Activated gamma-delta T cell (primary cell): ENCODE data around the gene CNIH2.
"Not testable (repeated sequence)": the region's sequence is repeated elsewhere in the genome, so short reads cannot be mapped to it uniquely, and the experiment has no call there.

Experiments used
- DNase-seq: peaks from one replicate; lab custom pipeline; 2025; lab: John Stamatoyannopoulos, UW
- total RNA-seq, 2 donors: gene quantifications; one replicate each; lab custom pipeline; 2026; lab: John Stamatoyannopoulos, UW

The CNIH2 gene
- 0.51 to 0.61 reads per million in 2 donors for total RNA-seq

DNA sequence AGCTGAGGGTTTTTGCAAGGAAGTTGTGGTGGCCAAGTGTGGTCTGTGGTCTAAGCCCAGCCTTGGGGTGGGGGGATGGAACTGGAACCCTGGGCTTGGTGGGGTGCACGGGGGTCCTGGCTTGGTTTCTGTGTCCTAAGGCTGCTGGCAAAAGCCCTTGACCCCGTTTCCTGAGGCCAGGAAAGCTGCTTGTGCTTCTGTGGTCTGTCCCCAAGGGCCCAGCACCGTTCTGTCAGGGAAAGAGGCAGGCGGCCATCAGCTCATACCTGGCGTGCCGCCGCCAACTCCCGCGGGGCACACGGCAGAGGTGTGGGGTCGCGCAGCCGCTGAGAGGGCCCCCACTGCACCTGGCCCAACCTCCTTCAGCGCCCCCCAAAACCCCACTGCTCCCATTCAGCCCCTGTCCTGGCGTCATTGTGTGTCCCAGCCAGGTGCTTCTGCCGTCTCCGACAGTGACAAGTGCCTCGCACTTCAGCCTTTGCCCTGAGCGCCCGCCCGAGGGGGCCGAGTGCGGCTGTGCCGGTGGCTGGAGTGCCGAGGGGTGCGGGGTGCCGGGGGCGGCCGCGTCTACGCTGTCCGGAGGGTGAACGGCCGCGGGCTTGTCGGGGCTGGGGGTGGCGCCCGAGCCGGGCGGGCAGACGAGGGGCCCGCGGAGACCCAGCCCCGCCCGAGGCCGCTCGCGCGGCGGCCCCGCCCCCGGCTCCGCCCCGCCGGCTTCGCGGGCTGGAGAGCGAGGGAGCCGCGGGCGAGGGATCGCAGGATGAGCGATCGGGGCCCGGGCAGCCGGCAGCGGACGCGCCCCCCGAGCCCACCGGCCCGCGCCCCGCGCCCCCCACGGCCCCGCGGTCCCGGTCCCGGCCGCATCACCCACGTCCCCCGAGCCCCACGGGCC is at the start of gene CNIH2:
Gene CNIH2 (plus strand): TSS at position 705 of the 892 bp plus-strand sequence. CDS start 282 bp downstream, outside the sequence.
- peak; percentile 37 for DNase-seq

DNA sequence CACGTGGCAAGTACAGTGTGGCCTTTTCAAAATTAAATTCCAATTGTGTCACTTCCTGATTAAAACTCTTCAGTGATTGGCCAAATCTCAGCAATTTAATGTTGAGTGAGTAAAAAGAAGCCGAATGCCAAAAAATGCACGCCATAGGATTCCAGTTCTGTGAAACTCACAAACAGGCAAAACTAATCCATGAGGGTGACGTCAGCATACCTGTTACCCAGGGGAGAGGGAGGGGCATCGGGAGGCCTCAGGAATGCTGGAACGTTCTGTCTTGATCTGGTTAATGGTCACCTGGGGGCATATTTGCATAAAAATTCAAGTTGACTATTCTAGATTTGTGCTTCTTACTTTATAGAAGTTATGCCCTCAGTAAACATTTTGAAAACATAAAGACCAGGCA is 49.5 kb upstream of the CNIH2 start:
- DNase-seq: no peak

DNA sequence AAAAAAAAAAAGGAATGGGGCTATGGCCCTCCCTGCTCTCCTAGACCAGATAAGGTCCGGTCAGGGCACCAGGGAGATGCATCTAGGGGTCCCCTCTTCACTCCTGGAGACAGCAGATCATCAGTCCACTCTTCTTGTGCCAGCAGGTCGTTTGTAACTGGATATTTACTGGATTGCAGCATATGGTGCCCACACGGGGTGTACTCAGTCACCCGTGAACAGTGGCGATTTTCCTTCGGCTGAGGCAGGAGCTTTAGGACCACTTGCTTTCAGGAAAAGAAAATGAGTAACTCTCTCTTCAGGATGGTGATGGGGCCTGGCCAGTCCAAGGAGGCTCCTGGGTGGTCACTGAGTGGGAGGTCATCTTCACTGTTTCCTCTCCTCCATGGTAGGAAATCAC is 47.8 kb upstream of the CNIH2 start:
- DNase-seq: no peak

DNA sequence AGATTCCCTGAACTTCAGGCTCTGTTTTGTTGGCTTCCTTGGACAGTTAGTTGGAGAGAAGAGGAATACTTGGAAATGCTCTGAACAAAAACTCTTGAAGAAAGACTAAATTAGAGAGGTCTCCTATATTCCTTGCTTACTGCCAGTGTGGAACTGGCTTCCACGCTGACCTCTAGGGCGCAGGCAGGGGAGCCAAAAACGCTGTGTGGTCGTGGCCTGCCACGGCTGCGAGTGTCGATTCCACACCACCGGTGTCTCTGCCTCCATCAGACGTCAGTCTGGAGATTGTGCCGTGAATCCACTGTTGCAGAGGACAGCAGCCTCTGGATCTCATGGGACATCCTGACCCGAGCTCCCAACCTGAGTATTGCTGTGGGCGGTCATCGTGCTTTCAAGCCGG is 47.0 kb upstream of the CNIH2 start:
- DNase-seq: no peak

DNA sequence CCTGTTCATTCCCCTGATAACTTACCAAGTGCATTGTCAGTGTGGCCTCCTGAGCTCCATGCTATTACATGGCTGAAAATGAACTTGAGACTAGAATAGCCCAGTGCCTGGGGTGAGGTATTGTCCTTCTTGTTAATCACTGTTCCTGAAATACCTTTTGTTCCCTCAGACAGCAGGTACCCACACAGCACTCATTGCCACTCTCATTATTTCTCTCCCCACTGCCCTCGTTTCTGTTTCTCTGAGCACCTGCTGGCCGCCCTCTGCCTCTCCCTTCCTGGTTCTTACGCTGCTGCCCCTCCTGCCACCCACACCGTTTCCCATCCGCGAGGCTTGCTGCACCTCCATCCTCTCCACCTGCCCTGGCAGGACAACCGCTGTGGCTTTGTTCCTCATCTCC is 46.4 kb upstream of the CNIH2 start:
- no peak for DNase-seq

DNA sequence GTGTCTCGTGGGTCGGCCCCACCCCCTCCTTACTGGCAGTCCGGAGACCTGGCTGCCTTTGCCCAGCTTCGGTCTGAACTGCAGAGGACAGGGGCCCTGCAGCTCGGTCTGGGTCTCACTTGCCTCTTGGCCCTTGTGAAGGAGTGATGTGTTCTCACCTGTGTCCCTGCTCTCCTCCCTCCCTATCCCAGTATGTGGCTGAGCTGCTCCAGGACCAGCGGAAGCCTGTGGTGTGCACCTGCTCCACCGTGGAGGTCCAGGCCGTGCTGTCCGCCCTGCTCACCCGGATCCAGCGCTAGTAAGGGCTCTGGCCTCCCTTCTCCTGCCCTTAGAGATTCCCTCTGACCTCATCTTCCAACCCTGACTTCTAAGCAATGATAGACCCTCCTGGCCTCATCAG is 45.2 kb upstream of the CNIH2 start:
- no peak for DNase-seq

DNA sequence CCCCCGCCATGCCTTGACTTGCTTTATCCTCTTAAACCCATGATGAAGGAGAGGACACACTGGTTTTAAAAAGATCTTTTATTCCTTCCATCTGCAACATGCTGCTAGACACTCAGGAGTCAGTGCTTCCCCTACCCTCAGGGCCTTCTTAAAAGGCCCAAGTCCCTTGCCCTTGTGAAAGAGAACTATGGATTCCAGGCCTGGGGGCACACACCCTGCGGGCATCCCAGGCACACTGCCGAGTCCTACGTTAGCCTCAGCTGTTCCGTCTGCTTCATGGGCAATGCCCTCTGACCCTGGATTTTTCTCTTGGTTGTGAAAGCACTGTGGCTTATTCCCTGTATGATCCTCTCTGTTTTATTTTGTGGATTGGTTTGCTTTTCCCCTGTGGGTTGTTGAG is 44.7 kb upstream of the CNIH2 start:
- no peak for DNase-seq

DNA sequence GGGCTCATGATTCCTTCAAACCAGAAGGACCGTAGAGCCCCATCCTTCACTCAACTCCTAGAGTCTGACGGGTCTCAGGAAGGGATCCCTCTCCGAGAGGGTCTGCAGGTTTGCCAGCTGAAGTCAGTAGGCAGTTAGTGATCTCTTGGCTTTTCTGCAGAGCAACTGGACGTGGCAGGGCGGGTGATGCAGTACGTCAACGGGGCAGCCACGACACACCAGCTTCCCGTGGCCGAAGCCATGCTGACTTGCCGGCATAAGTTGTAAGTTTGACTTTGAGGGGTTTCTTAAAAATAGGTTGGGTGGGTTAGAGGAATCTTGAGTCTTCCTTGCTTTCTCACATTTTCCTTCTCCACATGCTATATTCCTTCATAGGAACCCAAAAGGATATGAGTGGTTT is 42.8 kb upstream of the CNIH2 start:
- DNase-seq: no peak

DNA sequence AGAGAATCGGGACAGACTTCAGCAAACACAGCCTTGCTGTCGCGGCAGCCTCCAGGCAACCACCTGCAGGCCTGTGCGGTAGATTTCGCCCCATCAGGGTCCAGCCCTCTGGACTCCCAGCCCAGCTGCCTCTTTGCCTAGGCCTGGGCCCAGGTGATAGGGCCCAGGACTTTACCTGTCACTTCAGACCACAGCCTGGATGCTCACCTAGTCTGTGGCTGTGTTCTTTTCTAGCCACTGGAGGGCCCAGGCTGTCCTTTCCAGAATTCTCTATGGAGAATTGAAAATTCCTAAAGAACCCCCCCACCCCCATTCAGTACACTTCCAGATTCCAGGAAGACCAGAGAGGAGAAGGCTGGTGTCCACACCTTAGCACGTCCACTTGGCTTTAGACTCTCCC is 40.1 kb upstream of the CNIH2 start:
- DNase-seq: no peak

DNA sequence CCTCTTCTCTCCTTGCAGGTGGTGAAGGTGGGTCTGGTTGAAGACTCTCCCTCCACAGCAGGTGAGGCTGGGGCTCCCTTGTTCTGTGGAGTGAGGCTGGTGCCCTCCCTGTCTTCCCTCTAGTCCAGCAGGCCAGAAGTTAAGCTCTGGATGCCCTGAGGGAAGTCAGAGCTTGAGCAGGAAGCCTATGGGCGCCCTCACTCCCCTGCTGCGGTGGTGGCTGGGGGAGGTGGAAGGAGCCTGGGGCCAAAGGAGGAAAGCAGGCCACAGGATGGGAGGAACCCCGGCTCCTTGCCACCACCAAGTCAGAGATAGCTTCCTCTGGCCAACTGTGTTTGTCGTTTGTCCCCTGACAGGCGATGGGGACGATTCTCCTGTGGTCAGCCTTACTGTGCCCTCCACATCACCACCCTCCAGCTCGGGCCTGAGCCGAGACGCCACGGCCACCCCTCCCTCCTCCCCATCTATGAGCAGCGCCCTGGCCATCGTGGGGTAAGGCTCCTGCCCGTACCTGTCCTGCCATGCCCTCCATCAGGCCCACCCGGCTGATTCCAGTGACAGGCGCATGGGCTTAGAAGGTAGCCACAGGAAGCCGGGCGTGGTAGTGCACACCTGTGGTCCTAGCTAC is 39.1 kb upstream of the CNIH2 start:
- DNase-seq: no peak

DNA sequence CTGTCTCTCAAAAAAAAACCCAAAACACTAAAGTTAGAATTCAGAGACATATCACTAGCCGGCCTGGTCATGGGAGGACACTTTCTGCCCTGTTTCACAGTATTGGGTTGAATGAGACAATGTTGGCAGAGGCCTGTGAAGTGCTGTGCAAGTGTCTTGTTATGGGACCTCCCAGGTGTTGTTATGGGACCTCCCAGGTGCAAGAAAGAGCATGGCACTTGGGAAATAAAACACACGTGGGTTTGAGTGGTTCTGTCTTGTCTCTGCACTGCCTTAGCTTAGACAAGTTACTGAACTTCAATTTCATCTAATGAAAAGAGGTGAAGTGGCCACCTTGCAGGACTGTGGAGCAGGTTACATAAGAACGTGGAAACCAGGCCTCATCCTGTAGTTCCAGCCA is 38.5 kb upstream of the CNIH2 start:
- no peak for DNase-seq

DNA sequence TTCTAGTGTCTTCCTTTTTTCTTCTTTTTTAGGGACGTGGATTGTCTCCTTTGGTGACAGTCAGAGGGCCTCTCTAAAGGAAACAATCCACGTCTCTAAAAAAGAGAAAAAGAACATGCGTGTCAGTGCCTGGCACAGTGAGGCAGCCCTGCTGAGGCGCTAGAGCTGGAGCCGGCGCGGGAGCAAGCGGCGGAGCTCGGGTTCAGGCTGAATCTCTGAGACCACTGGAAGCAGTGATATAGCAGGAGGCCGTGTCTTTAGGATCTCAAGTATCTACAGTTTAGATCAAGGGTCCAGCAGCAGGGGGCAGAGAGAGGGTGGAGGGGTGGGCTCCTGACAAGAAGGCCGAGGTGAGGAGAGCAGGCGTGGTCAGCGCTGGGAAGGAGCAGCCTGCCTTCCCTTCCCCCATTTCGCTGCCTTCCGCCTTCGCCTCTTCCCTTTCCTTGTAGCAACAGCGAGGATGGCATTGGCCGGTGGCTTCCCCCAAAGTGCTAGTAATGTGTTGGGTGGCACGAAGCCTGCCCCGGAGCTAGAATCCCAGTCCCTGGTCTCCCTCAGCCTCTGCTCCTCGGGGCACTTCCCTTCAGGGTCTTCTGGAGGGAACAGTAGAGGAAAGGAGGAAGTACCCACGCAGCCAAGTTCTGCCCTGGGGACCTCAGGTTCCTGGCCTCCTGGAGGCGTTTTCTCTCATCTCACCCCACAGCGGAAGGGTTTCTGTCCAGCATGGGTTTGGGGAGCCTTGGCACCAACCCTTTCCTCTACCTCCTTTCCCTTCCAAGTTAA is 37.8 kb upstream of the CNIH2 start:
- DNase-seq: no peak

DNA sequence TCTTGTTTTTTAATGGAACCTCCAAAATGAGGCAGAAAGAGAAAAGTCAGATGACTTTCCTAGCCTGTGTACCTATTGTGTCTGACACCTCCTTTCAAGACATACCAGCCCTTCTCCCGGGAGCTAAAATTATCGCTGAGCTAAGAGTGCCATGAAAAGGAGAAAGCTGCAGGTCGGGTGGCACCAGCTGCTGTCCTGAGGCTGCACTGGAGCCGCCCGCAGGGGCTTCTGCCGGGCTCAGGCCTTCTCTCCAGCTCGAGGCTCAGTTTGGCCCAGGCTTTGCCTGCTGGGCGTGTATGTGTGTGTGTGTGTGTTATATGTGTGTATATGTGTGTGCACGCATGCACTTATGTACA is 37.2 kb upstream of the CNIH2 start:
- no peak for DNase-seq

DNA sequence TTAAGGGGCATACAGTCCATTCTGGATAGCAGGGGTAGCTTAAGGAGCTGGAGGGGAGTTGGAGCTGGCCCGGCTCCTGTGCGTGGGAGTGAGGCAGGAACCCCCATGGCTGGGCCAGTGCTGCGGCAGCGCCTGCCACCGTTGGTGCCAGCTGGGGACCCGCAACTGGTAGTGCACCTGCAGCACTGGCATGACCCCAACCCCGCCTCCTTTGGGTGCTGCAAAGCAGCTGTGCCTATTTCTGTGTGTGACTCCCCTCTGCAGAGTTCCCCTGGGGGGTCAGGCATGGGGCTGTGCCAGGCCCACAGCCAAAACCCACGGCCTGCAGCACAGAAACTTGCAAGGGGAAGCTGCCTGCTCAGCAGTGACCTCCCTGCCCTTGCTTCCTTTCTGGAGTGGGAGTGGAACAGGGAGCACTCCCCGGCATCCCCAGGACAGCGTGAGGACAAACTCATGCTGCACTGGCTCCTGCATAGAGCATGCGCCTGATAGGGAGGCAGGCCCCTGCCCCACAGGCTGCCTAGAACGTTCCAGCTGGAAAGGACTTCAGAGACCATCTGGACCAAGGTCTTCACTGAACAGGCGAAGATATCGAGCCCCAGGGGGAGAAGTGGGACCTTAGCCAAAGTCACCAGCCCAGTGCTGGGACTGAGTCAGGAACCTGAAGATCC is 35.7 kb upstream of the CNIH2 start:
- no peak for DNase-seq

DNA sequence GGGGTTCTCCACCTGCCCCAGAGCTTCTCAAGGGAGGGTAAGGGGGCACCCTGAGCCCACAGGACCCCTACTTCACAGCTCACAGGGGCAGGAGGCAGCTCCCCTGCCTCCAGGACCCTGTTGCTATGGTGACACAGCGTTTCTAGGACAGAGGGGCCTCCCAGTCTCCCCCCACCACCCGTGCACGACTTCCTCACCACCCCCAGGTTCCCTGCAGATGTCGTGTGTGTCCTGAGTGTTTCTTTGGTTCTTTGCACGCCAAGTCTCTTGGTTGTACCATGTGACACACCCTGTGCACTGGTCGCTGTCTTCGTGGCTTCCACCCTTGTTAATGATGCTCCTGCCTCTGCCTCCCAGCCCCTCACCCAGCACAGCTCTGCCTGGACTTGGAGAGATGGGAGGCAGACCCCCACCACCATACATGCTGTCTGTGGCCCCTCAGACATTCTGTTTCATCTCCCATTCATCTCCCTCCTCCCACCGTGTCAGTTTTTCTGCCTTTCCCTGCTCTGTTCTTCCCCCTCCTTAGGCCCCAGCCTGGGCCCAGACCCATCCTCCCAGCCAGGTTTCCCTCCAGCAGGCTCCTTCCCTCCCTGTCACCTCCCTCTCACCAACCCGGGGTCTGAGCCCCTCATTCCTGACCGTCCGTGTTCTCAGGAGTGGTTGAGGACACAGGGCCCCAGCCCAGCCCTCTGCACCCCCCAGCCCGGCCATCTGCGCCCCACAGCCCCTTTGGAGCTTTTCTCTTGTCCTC is 34.0 kb upstream of the CNIH2 start:
- no peak for DNase-seq

DNA sequence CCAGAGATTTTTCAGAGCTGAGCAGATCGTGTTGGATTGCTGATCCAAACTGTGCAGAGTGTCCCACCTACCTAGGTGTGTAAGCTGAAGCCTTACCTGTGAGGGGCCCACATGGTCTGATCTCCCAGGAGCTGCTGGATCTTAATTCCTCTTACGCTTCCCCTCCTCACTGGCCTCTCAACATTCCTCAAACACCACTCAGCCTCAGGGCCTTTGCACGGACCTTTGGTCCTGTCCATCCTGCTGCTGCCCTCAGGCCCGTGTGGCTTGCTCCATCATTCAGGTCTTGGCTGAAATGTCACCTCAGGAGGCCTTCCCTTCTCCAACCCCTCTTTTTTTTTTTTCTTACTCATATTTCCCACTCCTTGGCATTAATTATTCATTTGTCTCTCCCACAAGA is 30.7 kb upstream of the CNIH2 start:
- no peak for DNase-seq

DNA sequence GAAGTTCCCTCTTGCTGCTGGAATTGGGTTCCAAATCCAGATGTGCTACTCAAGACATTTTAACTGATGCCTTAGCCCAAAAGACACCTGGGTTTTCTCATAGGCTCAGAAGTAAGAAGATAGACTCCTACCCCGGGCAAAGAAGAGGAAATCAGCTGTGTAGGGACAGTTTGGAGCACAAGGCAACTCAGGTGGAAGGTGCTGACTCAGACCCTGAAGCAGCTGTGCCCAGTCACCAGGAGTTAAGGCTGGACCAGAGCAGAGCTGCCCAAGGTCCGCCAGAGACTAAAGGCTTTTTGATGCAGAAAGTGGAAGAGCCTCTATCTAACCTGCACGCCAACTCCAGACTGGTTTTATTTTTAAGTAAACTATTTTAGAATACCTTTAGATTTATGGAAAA is 30.2 kb upstream of the CNIH2 start:
- DNase-seq: no peak

DNA sequence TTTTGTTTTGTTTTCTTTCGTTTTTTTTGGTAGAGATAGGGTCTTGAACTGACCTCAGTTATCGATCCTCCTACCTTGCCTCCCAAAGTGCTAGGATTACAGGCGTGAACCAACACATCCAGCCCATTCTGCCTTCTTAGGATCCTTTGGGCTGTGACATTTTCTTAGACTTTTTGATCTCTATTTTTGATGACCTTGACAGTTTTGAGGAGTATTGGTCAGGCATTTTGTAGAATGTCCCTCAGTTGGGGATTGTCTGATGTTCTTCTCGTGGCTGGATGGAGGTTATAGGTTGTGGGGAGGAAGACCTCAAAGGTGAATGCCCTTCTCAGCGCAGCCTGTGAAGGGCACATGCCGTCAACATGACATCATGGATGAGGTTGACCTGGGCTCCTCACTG is 29.1 kb upstream of the CNIH2 start:
- no peak for DNase-seq

DNA sequence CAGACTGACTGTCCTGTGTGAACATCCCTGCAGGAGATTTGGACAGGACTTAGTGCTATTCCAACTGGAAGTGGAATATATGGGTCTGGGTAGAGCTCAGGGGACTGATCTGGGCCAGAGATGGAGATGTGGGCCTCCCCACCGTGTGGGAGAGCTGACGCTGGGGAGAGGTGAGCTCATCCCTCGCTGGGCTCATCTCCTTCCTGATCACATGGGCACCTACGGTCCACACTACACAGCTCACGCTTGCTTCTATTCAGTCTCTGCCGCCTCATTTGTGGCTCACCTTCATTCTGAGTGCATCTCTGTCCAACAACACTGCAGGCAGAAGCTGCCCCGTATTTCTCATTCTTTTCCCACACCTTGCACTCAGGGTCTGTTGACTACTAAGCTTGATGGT is 26.2 kb upstream of the CNIH2 start:
- DNase-seq: no peak

DNA sequence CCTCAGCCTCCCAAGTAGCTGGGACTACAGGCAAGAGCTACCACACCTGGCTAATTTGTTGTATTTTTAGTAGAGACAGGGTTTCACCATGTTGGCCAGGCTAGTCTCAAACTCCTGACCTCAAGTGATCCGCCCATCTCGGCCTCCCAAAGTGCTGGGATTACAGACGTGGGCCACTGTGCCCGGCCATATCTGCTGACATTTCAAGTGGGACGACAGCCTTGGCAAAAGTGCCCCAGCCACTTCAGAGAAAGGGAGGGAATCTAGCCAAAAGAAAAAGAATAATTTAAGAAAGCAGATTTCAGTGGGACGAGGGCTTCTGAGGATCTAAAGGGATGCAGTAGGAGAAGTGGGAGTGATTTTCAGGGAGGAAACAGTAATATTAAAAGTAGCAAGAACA is 24.9 kb upstream of the CNIH2 start:
- DNase-seq: not testable (repeated sequence)

DNA sequence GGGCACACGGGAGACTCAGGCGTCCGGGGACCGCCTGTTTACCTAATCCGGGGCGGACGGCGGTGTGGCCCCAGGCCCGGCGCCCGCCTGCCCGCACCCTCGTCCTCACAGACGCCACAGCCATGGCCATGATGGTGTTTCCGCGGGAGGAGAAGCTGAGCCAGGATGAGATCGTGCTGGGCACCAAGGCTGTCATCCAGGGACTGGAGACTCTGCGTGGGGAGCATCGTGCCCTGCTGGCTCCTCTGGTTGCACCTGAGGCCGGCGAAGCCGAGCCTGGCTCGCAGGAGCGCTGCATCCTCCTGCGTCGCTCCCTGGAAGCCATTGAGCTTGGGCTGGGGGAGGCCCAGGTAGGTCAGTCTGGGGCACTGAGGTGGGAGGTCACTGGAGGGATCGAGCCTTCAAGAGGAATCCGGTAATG is 19.5 kb upstream of the CNIH2 start:
- no peak for DNase-seq
